Ovary (tissue), 9 donors: ENCODE results near the gene F10. TPM values are rescaled to one million over a fixed set of nuclear protein-coding genes. Genes with fewer than 3 reads are reported as not detected.
A peak's percentile ranks its signal among the peaks of the same experiment; 100 is the strongest.

Source experiments
- DNase-seq, 5 donors: peaks; one replicate each; pipeline ENCODE4 v3.0.0-alpha.2; 2019 to 2020
- H3K27ac ChIP-seq, 2 donors: fragments of 200-600 bp; one replicate each; pipeline versions ENCODE4 v1.5.1 to v1.8.0; 2019 to 2022
- H3K27me3 ChIP-seq: fragments of 200-600 bp; one replicate; pipeline ENCODE4 v1.8.0; 2022
- H3K36me3 ChIP-seq: fragments of 200-600 bp; sonication (generic); one replicate; pipeline ENCODE4 v1.5.1; 2019
- H3K4me1 ChIP-seq: one replicate; pipeline ENCODE4 v1.8.1; 2013; ENCODE audit warnings: mild to moderate bottlenecking, moderate library complexity; ENCODE audit not compliant: insufficient read depth
- H3K4me3 ChIP-seq: fragments of 200-600 bp; sonication (generic); one replicate; pipeline ENCODE4 v1.5.1; 2017
- H3K9me3 ChIP-seq, 2 donors: fragments of 200-600 bp in 1 of 2; sonication (generic) in 1 of 2; one replicate each; pipeline versions ENCODE4 v1.5.1 to v1.8.1; 2013 to 2019; ENCODE audit warnings: mild to moderate bottlenecking in 1 of 2, moderate library complexity in 1 of 2
- CTCF ChIP-seq, 3 donors: fragments of 450-650 bp in 2 of 3; fragments of 200-600 bp in 1 of 3; IDR thresholded peaks; one replicate each; pipeline versions ENCODE4 v1.5.1 to v1.8.0; 2016 to 2022; ENCODE audit warnings: antibody characterized with exemption in 3 of 3, mild to moderate bottlenecking in 1 of 3
- EP300 ChIP-seq: sonication (generic); formaldehyde crosslinking; IDR thresholded peaks from one replicate; pipeline ENCODE4 v1.6.1; 2017; ENCODE audit warnings: antibody characterized with exemption
- POLR2A ChIP-seq: fragments of 450-650 bp; IDR thresholded peaks from one replicate; pipeline ENCODE4 v1.6.1; 2017; ENCODE audit warnings: antibody characterized with exemption, mild to moderate bottlenecking, moderate library complexity
- WGBS, 3 donors: extraction: QIAGEN DNeasy Blood & Tissue Kit in 1 of 3; methylation state at CpG; one replicate each; pipeline versions ENCODE4 v1.1.5 to v1.1.7; 2013 to 2017; 5-methylcytosine and 5-hydroxymethylcytosine counted together
- intact Hi-C, 4 donors: fragments of 100-400 bp; cut with DNase I; formaldehyde crosslinking; loops; one replicate each; pipeline versions ENCODE4 v1.11.0 to v1.15.1; 2022 to 2023
- polyA plus RNA-seq, 2 donors: library from polyadenylated mRNA; stranded (reverse); fragments of 200-250 nt in 1 of 2; fragments of 350-450 nt in 1 of 2; fragmentation: Illumina TruSeq in 1 of 2; extraction: RNeasy Lipid Tissue Mini Kit (QIAGEN cat#74804) in 1 of 2; gene quantifications; one replicate each; pipeline ENCODE4 v1.2.3, GENCODE V29; 2013 to 2014
- total RNA-seq, 7 donors: library from RNA; depleted of rRNA in 2 of 7; stranded (reverse); fragments of >200 nt in 2 of 7; fragmentation: NEBNext Ultra II Directional in 3 of 7; extraction: Animal tissue kit (Norgen Biotek cat#: 25700) in 3 of 7; gene quantifications; one replicate each; pipeline versions ENCODE4 v1.1.0 to v1.2.4, GENCODE V29; 2016 to 2023
- donor health status: DM: no; HTN: no; CAD: no; lungs with moderate emphysema.
- donor health status: DM: no; HTN: no; CAD: no.
- donor health status: Bipolar disorder and iron deficiency.
- donor health status: DM: yes; HTN: yes; CAD: no.
- donor health status: DM: no; HTN: no; CAD: no.
- donor health status: DM: yes; HTN: yes; CAD: no.

The F10 gene
- total and polyA plus RNA-seq, 9 donors, result 13.8 to 41.7 (median 28.3) TPM

- DNase-seq, result peak in 2 of 5 donors; percentile 12 to 18
- Histone ChIP-seq H3K27me3 (no peaks in the 10 kb centered on the region), H3K4me1 (peaks cover 6% of the 10 kb centered on the region), H3K9me3 (no peaks in the 10 kb centered on the region), H3K4me3 (no peak overlapping the region), H3K27ac (no peak overlapping the region), H3K36me3 (no peaks in the 10 kb centered on the region)
- 85 to 90% (median 89%) methylated on average over 42 of the region's 42 CpGs for WGBS, 3 donors
- TF ChIP-seq POLR2A (no peak), CTCF (IDR thresholded peaks at IDR 0.05) (no peak), EP300 (no peak)
- intact Hi-C loops, result no loop called here
Measured at GRCh38 chr13:113118261-113119021, 4.2 kb upstream of the F10 start.

- no peak overlapping the region for H3K27ac ChIP-seq
- no peak overlapping the region for H3K4me3 ChIP-seq
- 83 to 89% (median 86%) methylated on average over 16 of the region's 16 CpGs for WGBS, 3 donors
- TF ChIP-seq POLR2A (no peak), EP300 (no peak), CTCF (IDR thresholded peaks at IDR 0.05) (no peak)
- H3K9me3 ChIP-seq, result no peaks in the 10 kb centered on the region
- H3K4me1 ChIP-seq, result peaks cover 8% of the 10 kb centered on the region
- intact Hi-C loops, result no loop called here
- no peaks in the 10 kb centered on the region for H3K27me3 ChIP-seq
- H3K36me3 ChIP-seq, result no peaks in the 10 kb centered on the region
- DNase-seq, result peak in 1 of 5 donors; percentile 8
Measured at GRCh38 chr13:113119166-113119821, 3.3 kb upstream of the F10 start.

GRCh38 chr13:113119822-113120189 is 2.8 kb upstream of the F10 start:
- Histone ChIP-seq H3K4me3 (no peak overlapping the region), H3K4me1 (peaks cover 8% of the 10 kb centered on the region), H3K27me3 (no peaks in the 10 kb centered on the region), H3K36me3 (no peaks in the 10 kb centered on the region), H3K27ac (no peak overlapping the region), H3K9me3 (no peaks in the 10 kb centered on the region)
- TF ChIP-seq POLR2A (no peak), EP300 (no peak)
- intact Hi-C loops, result no loop called here
- no peak for DNase-seq
- 79 to 88% (median 83%) methylated on average over 7 of the region's 7 CpGs for WGBS, 3 donors

GRCh38 chr13:113120300-113121182 is 2.1 kb upstream of the F10 start:
- H3K36me3 ChIP-seq, result no peaks in the 10 kb centered on the region
- H3K4me3 ChIP-seq, result no peak overlapping the region
- TF ChIP-seq CTCF (IDR thresholded peaks at IDR 0.05) (no peak), EP300 (no peak), POLR2A (no peak)
- H3K27me3 ChIP-seq, result no peaks in the 10 kb centered on the region
- H3K9me3 ChIP-seq, result no peaks in the 10 kb centered on the region
- H3K4me1 ChIP-seq, result peaks cover 8% of the 10 kb centered on the region
- WGBS, 3 donors, result 79 to 90% (median 83%) methylated on average over 18 to 19 of the region's 19 CpGs
- H3K27ac ChIP-seq, result no peak overlapping the region
- intact Hi-C loops, result no loop called here
- DNase-seq, result peak in 1 of 5 donors; percentile 13
